CD4-positive, alpha-beta memory T cell (primary cell): ENCODE measurements around the gene AK5. TPM values are rescaled to one million over a fixed set of nuclear protein-coding genes. Genes with fewer than 3 reads are reported as not detected.

Experiments
- CTCF ChIA-PET: fragments of 350-600 bp; sonication (Branson Sonifier 250); formaldehyde crosslinking; loops from one replicate; lab custom pipeline; 2021; ENCODE audit warnings: inconsistent platforms; ENCODE audit not compliant: partially characterized antibody; lab: Charles Lee
- POLR2A ChIA-PET: fragments of 350-600 bp; sonication (Branson Sonifier 250); formaldehyde crosslinking; loops from one replicate; lab custom pipeline; 2021; ENCODE audit not compliant: partially characterized antibody; lab: Charles Lee
- DNase-seq, 5 donors: peaks; one replicate each; pipeline versions ENCODE4 v3.0.0 to v3.0.0-alpha.2; 2020 to 2022; ENCODE audit warnings: mixed read lengths in 1 of 5
- H3K27ac ChIP-seq: one replicate; pipeline ENCODE4 v1.7.0; 2013; ENCODE audit warnings: low read depth, low read length
- H3K27me3 ChIP-seq: 2 replicates; pipeline ENCODE4 v1.7.0; 2013; ENCODE audit warnings: mild to moderate bottlenecking, low read length, moderate library complexity; ENCODE audit not compliant: insufficient read depth
- H3K36me3 ChIP-seq: 2 replicates; pipeline ENCODE4 v1.7.0; 2013; ENCODE audit warnings: mild to moderate bottlenecking, low read length, moderate library complexity; ENCODE audit not compliant: insufficient read depth
- H3K4me1 ChIP-seq: 2 replicates; pipeline ENCODE4 v1.7.0; 2013; ENCODE audit warnings: mild to moderate bottlenecking, low read length, moderate library complexity; ENCODE audit not compliant: insufficient read depth
- H3K4me3 ChIP-seq, 2 donors: one replicate each; pipeline ENCODE4 v1.7.0; 2013; ENCODE audit warnings: low read length in 2 of 2, mild to moderate bottlenecking in 1 of 2
- H3K9me3 ChIP-seq, 2 donors: one replicate each; pipeline ENCODE4 v1.7.0; 2013; ENCODE audit warnings: low read length in 2 of 2, control low read depth in 1 of 2; ENCODE audit not compliant: control insufficient read depth in 1 of 2
- H3K27ac Mint-ChIP-seq, 7 donors: one replicate each; pipeline ENCODE4 v1.8.0; 2020 to 2021; ENCODE audit warnings: mixed read lengths in 7 of 7, mild to moderate bottlenecking in 6 of 7, inconsistent platforms in 3 of 7, moderate library complexity in 3 of 7
- H3K27me3 Mint-ChIP-seq, 2 donors: one replicate each; pipeline ENCODE4 v1.8.0; 2020 to 2021; ENCODE audit warnings: mixed read lengths in 2 of 2
- H3K36me3 Mint-ChIP-seq, 2 donors: one replicate each; pipeline ENCODE4 v1.8.0; 2020 to 2021; ENCODE audit warnings: mixed read lengths in 2 of 2, inconsistent platforms in 1 of 2, mild to moderate bottlenecking in 1 of 2
- H3K4me1 Mint-ChIP-seq, 4 donors: one replicate each; pipeline ENCODE4 v1.8.0; 2020 to 2021; ENCODE audit warnings: mixed read lengths in 4 of 4, mild to moderate bottlenecking in 1 of 4
- H3K4me3 Mint-ChIP-seq, 8 donors: one replicate each; pipeline ENCODE4 v1.8.0; 2020 to 2021; ENCODE audit warnings: mixed read lengths in 8 of 8, mild to moderate bottlenecking in 7 of 8, moderate library complexity in 6 of 8, inconsistent platforms in 3 of 8
- H3K9me3 Mint-ChIP-seq, 8 donors: one replicate each; pipeline ENCODE4 v1.8.0; 2020 to 2021; ENCODE audit warnings: mixed read lengths in 8 of 8, mild to moderate bottlenecking in 5 of 8, inconsistent platforms in 3 of 8, moderate library complexity in 1 of 8
- intact Hi-C: fragments of 100-400 bp; cut with micrococcal nuclease; formaldehyde crosslinking; loops from one replicate; pipeline ENCODE4 v1.15.1; 2023
- polyA plus RNA-seq, 2 donors: library from polyadenylated mRNA; unstranded; fragments of 300-500 nt; fragmentation: Illumina TruSeq; gene quantifications; one replicate each; pipeline ENCODE4 v1.2.3, GENCODE V29; 2021
- total RNA-seq, 2 experiments: library from RNA; stranded (reverse); gene quantifications; one replicate each; pipeline ENCODE4 v1.2.3, GENCODE V29; 2021

AK5 gene
- total and polyA plus RNA-seq, 4 experiments from 2014 or later, result 17.0 to 25.5 (median 19.3) TPM

DNA sequence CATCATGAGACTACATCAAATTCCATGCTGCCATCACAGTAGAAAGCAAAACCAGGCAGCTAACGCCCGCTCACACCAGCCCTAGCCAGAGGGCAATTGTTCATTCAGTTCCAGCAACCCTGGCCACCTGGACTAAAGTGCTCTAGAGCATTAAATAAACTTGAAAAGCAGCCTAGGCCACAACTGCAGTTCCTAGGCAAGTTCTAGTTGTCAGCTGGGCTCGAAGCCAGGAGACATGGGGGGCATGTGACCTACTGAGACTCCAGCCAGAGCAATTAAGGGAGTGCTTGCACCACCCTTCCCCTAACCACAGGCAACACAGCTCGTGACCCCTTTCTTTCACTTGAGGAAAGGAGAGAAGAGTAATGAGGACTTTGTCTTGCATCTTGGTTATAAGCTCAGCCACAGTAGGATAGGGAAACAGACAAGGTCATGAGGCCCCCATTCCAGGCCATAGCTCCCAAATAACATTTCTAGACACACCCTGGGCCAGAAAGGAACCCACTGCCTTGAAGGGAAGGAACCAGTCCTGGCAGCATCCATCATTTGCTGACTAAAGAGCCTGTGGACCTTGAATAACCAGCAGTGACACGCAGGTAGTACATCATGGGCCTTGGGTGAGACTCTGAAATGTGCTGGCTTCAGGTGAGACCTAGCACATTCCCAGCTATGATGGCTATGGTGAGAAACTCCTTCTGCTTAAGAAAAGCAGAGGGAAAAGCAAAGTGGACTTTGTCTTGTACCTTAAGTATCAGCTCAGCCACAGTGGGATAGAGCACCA is 323.6 kb downstream of the AK5 start:
- peaks cover 0 to 30% (median 25%) of the 10 kb centered on the region in 8 donors for H3K9me3 Mint-ChIP-seq
- H3K4me1 ChIP-seq, result no peaks in the 10 kb centered on the region
- H3K36me3 Mint-ChIP-seq, result peaks cover 55 to 60% of the 10 kb centered on the region in 2 donors
- no peak overlapping the region for H3K4me3 Mint-ChIP-seq
- no peaks in the 10 kb centered on the region for H3K27me3 ChIP-seq
- peaks cover 0 to 7% of the 10 kb centered on the region in 2 donors for H3K9me3 ChIP-seq
- intact Hi-C loops, result no loop called here
- H3K36me3 ChIP-seq, result peaks cover 3% of the 10 kb centered on the region
- H3K27ac ChIP-seq, result no peak overlapping the region
- no peak overlapping the region for H3K27ac Mint-ChIP-seq
- ChIA-PET CTCF (no interaction called here), POLR2A (no interaction called here)
- no peak overlapping the region for H3K4me3 ChIP-seq
- peaks cover 16 to 31% (median 24%) of the 10 kb centered on the region in 4 donors for H3K4me1 Mint-ChIP-seq
- DNase-seq, result no peak
- no peaks in the 10 kb centered on the region for H3K27me3 Mint-ChIP-seq

DNA sequence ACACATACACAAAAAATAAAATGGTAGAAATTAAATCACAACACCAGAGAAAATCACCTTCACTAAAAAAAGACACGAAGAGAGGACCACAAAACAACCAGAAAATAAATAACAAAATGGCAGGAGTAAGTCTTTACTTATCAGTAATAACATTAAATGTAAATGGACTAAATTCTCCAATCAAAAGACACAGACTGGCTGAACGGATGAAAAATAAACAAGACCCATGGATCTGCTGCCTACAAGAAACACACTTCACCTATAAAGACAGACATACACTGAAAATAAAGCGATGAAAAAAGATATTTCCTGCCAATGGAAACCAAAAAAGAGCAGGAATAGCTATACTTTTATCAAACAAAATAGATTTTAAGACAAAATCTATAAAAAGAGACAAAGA is 327.1 kb downstream of the AK5 start:
- DNase-seq, result no peak
- Mint-ChIP-seq H3K27ac (no peak overlapping the region), H3K27me3 (no peaks in the 10 kb centered on the region), H3K36me3 (peaks cover 59 to 66% of the 10 kb centered on the region in 2 donors), H3K4me3 (no peak overlapping the region), H3K9me3 (peaks cover 4 to 36% (median 31%) of the 10 kb centered on the region in 8 donors), H3K4me1 (peaks cover 9 to 35% (median 26%) of the 10 kb centered on the region in 4 donors)
- H3K4me3 ChIP-seq, result no peak overlapping the region
- H3K36me3 ChIP-seq, result peaks cover 3% of the 10 kb centered on the region
- H3K9me3 ChIP-seq, result peaks cover 0 to 7% of the 10 kb centered on the region in 2 donors
- CTCF ChIA-PET, result no interaction called here
- H3K4me1 ChIP-seq, result no peaks in the 10 kb centered on the region
- POLR2A ChIA-PET, result no interaction called here
- H3K27me3 ChIP-seq, result no peaks in the 10 kb centered on the region
- intact Hi-C loops, result no loop called here
- no peak overlapping the region for H3K27ac ChIP-seq

Other genes with a start within 250 kb of the AK5 start
- gene PIGK, start 62.6 kb upstream of the AK5 start, total RNA-seq, result 10 to 100 TPM; 26.4 to 28.2 TPM
- gene PIGK, start 62.6 kb upstream of the AK5 start, polyA plus RNA-seq, result 10 to 100 TPM; 35.6 to 72.0 TPM